ENCODE results near the gene KIAA1210.

DNA sequence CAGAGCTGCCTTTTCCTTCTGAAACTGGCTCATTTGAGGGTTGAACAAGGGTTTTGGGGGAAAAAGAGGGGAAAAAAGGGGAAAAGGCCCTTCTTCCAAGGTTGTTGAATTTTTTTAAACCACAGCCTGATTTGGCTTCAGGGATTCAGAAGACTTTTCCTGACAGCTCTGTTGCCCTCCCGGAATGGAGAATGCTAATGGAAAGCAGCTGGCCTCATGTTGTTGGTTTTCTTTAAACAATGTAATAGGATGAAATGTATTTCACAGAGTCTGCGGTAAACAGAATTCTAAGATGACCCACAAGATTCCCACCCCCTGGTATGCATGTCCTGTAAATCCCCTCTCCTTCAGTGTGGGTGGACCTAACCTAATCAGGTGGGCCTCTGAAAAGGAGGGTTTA, 3.3 kb upstream of the KIAA1210 start:
- no peak for TF ChIP-seq POLR2A (IDR thresholded peaks at IDR 0.05)
- TF ChIP-seq, protein P1, sequence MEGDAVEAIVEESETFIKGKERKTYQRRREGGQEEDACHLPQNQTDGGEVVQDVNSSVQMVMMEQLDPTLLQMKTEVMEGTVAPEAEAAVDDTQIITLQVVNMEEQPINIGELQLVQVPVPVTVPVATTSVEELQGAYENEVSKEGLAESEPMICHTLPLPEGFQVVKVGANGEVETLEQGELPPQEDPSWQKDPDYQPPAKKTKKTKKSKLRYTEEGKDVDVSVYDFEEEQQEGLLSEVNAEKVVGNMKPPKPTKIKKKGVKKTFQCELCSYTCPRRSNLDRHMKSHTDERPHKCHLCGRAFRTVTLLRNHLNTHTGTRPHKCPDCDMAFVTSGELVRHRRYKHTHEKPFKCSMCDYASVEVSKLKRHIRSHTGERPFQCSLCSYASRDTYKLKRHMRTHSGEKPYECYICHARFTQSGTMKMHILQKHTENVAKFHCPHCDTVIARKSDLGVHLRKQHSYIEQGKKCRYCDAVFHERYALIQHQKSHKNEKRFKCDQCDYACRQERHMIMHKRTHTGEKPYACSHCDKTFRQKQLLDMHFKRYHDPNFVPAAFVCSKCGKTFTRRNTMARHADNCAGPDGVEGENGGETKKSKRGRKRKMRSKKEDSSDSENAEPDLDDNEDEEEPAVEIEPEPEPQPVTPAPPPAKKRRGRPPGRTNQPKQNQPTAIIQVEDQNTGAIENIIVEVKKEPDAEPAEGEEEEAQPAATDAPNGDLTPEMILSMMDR (IDR thresholded peaks at IDR 0.05 in 4 of 5, conservative IDR thresholded peaks at IDR 0.05 in 1 of 5): no peak

Data from gastrocnemius medialis (tissue), 4 donors.